ENCODE measurements around the gene PIP5K1B. TPM values are rescaled to one million over a fixed set of nuclear protein-coding genes. Genes with fewer than 3 reads are reported as not detected.

PIP5K1B gene
- total and polyA plus RNA-seq, 2 donors (not counting 3 experiments of a cell fraction or from before 2014, with no cell fraction given) = 0.27 TPM; not detected in 1

GRCh38 chr9:69003051-69003450 lies 298.0 kb downstream of the PIP5K1B start:
- Histone ChIP-seq H3K27ac (ENCODE audit: insufficient read depth, low read depth, low read length) (no peak overlapping the region), H3K4me3 (replicated peaks in 1 of 3; ENCODE audit: insufficient read depth in 1 of 3, low read depth in 1 of 3, low read length in 3 of 3) (no peak overlapping the region), H3K9ac (replicated peaks; ENCODE audit: extremely low read depth, insufficient read depth, low read length) (no peak overlapping the region), H3K79me2 (ENCODE audit: control insufficient read depth, insufficient read depth, low read length) (no peaks in the 10 kb centered on the region), H3K36me3 (ENCODE audit: control insufficient read depth in 2 of 2, extremely low read depth in 1 of 2, insufficient read depth in 2 of 2, low read length in 2 of 2) (no peaks in the 10 kb centered on the region), H3K27me3 (ENCODE audit: control insufficient read depth in 2 of 2, insufficient read depth in 2 of 2, low read length in 2 of 2) (peaks cover 0 to 4% of the 10 kb centered on the region in 2 experiments), H4K20me1 (replicated peaks; ENCODE audit: control insufficient read depth, extremely low read depth, insufficient read depth, low read length) (no peaks in the 10 kb centered on the region), H3K9me1 (replicated peaks; ENCODE audit: control insufficient read depth, extremely low read depth, insufficient read depth, low read length) (no peaks in the 10 kb centered on the region), H3K4me2 (ENCODE audit: insufficient read depth, low read length) (no peak overlapping the region), H3K9me3 (replicated peaks; ENCODE audit: control insufficient read depth, insufficient read depth, low read length) (no peaks in the 10 kb centered on the region), H2AFZ (ENCODE audit: low read depth, low read length) (no peak overlapping the region), H3K4me1 (ENCODE audit: control insufficient read depth, extremely low read depth, insufficient read depth, low read length) (no peaks in the 10 kb centered on the region)
- BruUV-seq (replicated peaks) = no TSS peak
- no peak for DNase-seq (ENCODE audit: low read depth, low spot score)
- intact Hi-C loops (cut with micrococcal nuclease) (no loop called here), dilution Hi-C loops (cut with MboI; ENCODE audit: extremely low pct_ligation_motif_present, low sequenced_read_pairs) (no loop called here)
- POLR2A ChIA-PET = no interaction called here
- FAIRE-seq = no peak
- no peak for TF ChIP-seq CTCF (IDR thresholded peaks at IDR 0.05; ENCODE audit: extremely low read depth in 1 of 2, insufficient read depth in 1 of 2, low read depth in 1 of 2, low read length in 2 of 2)
- TF ChIP-seq POLR2AphosphoS5 (IDR thresholded peaks at IDR 0.05; ENCODE audit: insufficient read depth, low read depth, low read length) = no peak
- CTCF ChIA-PET = no interaction called here

- intact Hi-C loops (cut with micrococcal nuclease) = no loop called here
- no peaks in the 10 kb centered on the region for H3K9me3 ChIP-seq (replicated peaks; ENCODE audit: control insufficient read depth, insufficient read depth, low read length)
- POLR2A ChIA-PET = no interaction called here
- no peak for TF ChIP-seq CTCF (IDR thresholded peaks at IDR 0.05; ENCODE audit: extremely low read depth in 1 of 2, insufficient read depth in 1 of 2, low read depth in 1 of 2, low read length in 2 of 2)
- TF ChIP-seq JUN (IDR thresholded peaks at IDR 0.05; ENCODE audit: borderline replicate concordance, insufficient read depth, insufficient read length, low read depth) = no peak
- no peak for TF ChIP-seq EZH2 (IDR thresholded peaks at IDR 0.05; ENCODE audit: borderline replicate concordance, low read depth, low read length, severe bottlenecking)
- no peak for TF ChIP-seq POLR2AphosphoS5 (IDR thresholded peaks at IDR 0.05; ENCODE audit: insufficient read depth, low read depth, low read length)
- TF ChIP-seq GATA2 (IDR thresholded peaks at IDR 0.05; ENCODE audit: insufficient read depth, insufficient read length, low read depth, low read length) = no peak
- TF ChIP-seq FOS (IDR thresholded peaks at IDR 0.05; ENCODE audit: borderline replicate concordance, insufficient read depth, low read length) = no peak
- no peak for TF ChIP-seq MAX (IDR thresholded peaks at IDR 0.05; ENCODE audit: insufficient read depth, insufficient read length)
- TF ChIP-seq MYC (IDR thresholded peaks at IDR 0.05; ENCODE audit: low read depth, low read length) = no peak
- TF ChIP-seq POLR2A (IDR thresholded peaks at IDR 0.05; ENCODE audit: low read depth, low read length) = no peak
- peaks cover 0 to 10% of the 10 kb centered on the region in 2 experiments for H3K27me3 ChIP-seq (ENCODE audit: control insufficient read depth in 2 of 2, insufficient read depth in 2 of 2, low read length in 2 of 2)
- CTCF ChIA-PET = interaction anchor here (1.1 to 1.5 kb wide), 2 partner anchors 73 to 188 kb away, joined by 3 read pairs; no protein-coding TSS in a partner anchor
- no peak overlapping the region for H2AFZ ChIP-seq (ENCODE audit: low read depth, low read length)
- no peaks in the 10 kb centered on the region for H3K4me1 ChIP-seq (ENCODE audit: control insufficient read depth, extremely low read depth, insufficient read depth, low read length)
- H3K27ac ChIP-seq (ENCODE audit: insufficient read depth, low read depth, low read length) = no peak overlapping the region
- BruUV-seq (replicated peaks) = no TSS peak
- no peaks in the 10 kb centered on the region for H3K9me1 ChIP-seq (replicated peaks; ENCODE audit: control insufficient read depth, extremely low read depth, insufficient read depth, low read length)
- dilution Hi-C loops (cut with MboI; ENCODE audit: extremely low pct_ligation_motif_present, low sequenced_read_pairs) = no loop called here
- no peaks in the 10 kb centered on the region for H4K20me1 ChIP-seq (replicated peaks; ENCODE audit: control insufficient read depth, extremely low read depth, insufficient read depth, low read length)
- no peaks in the 10 kb centered on the region for H3K36me3 ChIP-seq (ENCODE audit: control insufficient read depth in 2 of 2, extremely low read depth in 1 of 2, insufficient read depth in 2 of 2, low read length in 2 of 2)
- H3K79me2 ChIP-seq (ENCODE audit: control insufficient read depth, insufficient read depth, low read length) = no peaks in the 10 kb centered on the region
- no peak overlapping the region for H3K4me3 ChIP-seq (replicated peaks in 1 of 3; ENCODE audit: insufficient read depth in 1 of 3, low read depth in 1 of 3, low read length in 3 of 3)
- H3K9ac ChIP-seq (replicated peaks; ENCODE audit: extremely low read depth, insufficient read depth, low read length) = no peak overlapping the region
- FAIRE-seq (no peak), DNase-seq (ENCODE audit: low read depth, low spot score) (no peak)
- no peak overlapping the region for H3K4me2 ChIP-seq (ENCODE audit: insufficient read depth, low read length)
These were observed 299.8 kb downstream of the PIP5K1B start for GRCh38 chr9:69004836-69005235.
